GM23338 (cell line): ENCODE data around the gene ATP6V1F. TPM values are rescaled to one million over a fixed set of nuclear protein-coding genes. Genes with fewer than 3 reads are reported as not detected.

ENCODE experiments used
- ATAC-seq: fragments of 200-7000 bp; cut with Tn5 transposase; 3 replicates; pipeline ENCODE4 v1.9.1; 2020
- DNase-seq: peaks from one replicate; pipeline ENCODE4 v3.0.0-alpha.2; 2015; ENCODE audit warnings: low spot score
- H2AFZ ChIP-seq: fragments of 200-600 bp; sonication (generic); 2 replicates; pipeline ENCODE4 v1.8.0; 2016; ENCODE audit warnings: antibody characterized with exemption, mild to moderate bottlenecking, moderate library complexity
- H3F3A ChIP-seq: fragments of 200-600 bp; sonication (generic); replicated peaks from 2 replicates; pipeline ENCODE4 v1.8.0; 2017; ENCODE audit warnings: antibody characterized with exemption, mixed run types, low read depth
- H3K27ac ChIP-seq: fragments of 200-600 bp; sonication (generic); 2 replicates; pipeline ENCODE4 v1.6.1; 2016; ENCODE audit warnings: low read depth
- H3K27me3 ChIP-seq: fragments of 200-600 bp; sonication (generic); 2 replicates; pipeline ENCODE4 v1.8.0; 2016; ENCODE audit warnings: mild to moderate bottlenecking, mixed run types, moderate library complexity; ENCODE audit not compliant: insufficient read depth
- H3K36me3 ChIP-seq: fragments of 200-600 bp; sonication (generic); 2 replicates; pipeline ENCODE4 v1.8.0; 2016; ENCODE audit warnings: mild to moderate bottlenecking; ENCODE audit not compliant: insufficient read depth
- H3K4me1 ChIP-seq: fragments of 200-600 bp; sonication (generic); 2 replicates; pipeline ENCODE4 v1.8.0; 2016; ENCODE audit warnings: mild to moderate bottlenecking, moderate library complexity; ENCODE audit not compliant: insufficient read depth
- H3K4me2 ChIP-seq: fragments of 200-600 bp; sonication (generic); 2 replicates; pipeline ENCODE4 v1.7.1; 2017; ENCODE audit warnings: mixed run types
- H3K4me3 ChIP-seq: fragments of 200-600 bp; sonication (generic); 2 replicates; pipeline ENCODE4 v1.6.1; 2016; ENCODE audit warnings: mixed run types
- H3K79me2 ChIP-seq: fragments of 200-600 bp; sonication (generic); replicated peaks from 2 replicates; pipeline ENCODE4 v1.8.0; 2017; ENCODE audit warnings: mild to moderate bottlenecking; ENCODE audit not compliant: insufficient read depth
- H3K9me2 ChIP-seq: fragments of 200-600 bp; sonication (generic); 2 replicates; pipeline ENCODE4 v1.8.0; 2017; ENCODE audit not compliant: insufficient read depth
- H4K20me1 ChIP-seq: fragments of 200-600 bp; sonication (generic); replicated peaks from 2 replicates; pipeline ENCODE4 v1.8.0; 2017; ENCODE audit warnings: mild to moderate bottlenecking; ENCODE audit not compliant: insufficient read depth
- H3K27ac Mint-ChIP-seq: 2 replicates; pipeline ENCODE4 v1.8.0; 2020; ENCODE audit warnings: inconsistent platforms, mild to moderate bottlenecking, moderate library complexity, mixed read lengths
- H3K27me3 Mint-ChIP-seq: 3 replicates; pipeline ENCODE4 v1.8.0; 2022; ENCODE audit warnings: low read depth, mild to moderate bottlenecking, moderate library complexity, mixed read lengths, inconsistent platforms; ENCODE audit not compliant: insufficient read depth, poor library complexity
- H3K36me3 Mint-ChIP-seq: 3 replicates; pipeline ENCODE4 v1.8.0; 2021; ENCODE audit warnings: low read depth, mild to moderate bottlenecking, inconsistent platforms, moderate library complexity, mixed read lengths
- H3K4me1 Mint-ChIP-seq: 3 replicates; pipeline ENCODE4 v1.8.0; 2020; ENCODE audit warnings: mild to moderate bottlenecking, inconsistent platforms, mixed read lengths
- H3K4me3 Mint-ChIP-seq: 3 replicates; pipeline ENCODE4 v1.8.0; 2021; ENCODE audit warnings: moderate library complexity, mild to moderate bottlenecking, inconsistent platforms, mixed read lengths
- H3K9me3 Mint-ChIP-seq: 3 replicates; pipeline ENCODE4 v1.8.0; 2020; ENCODE audit warnings: moderate library complexity, mild to moderate bottlenecking, inconsistent platforms, mixed read lengths
- CREB1 ChIP-seq: fragments of 250-450 bp; sonication (Bioruptor Pico); IDR thresholded peaks from 2 replicates; pipeline ENCODE4 v1.5.0; 2020; ENCODE audit warnings: low read depth, mild to moderate bottlenecking, moderate library complexity
- CTCF ChIP-seq, 2 experiments: fragments of 200-600 bp in 1 of 2; sonication (generic) in 1 of 2; conservative IDR thresholded peaks; 2 replicates each; pipeline versions ENCODE4 v1.5.1 to v1.6.1; 2016 to 2017; ENCODE audit warnings: antibody characterized with exemption in 2 of 2, low read depth in 2 of 2, mild to moderate bottlenecking in 2 of 2, moderate library complexity in 1 of 2
- EZH2 ChIP-seq: fragments of 200-600 bp; sonication (generic); IDR thresholded peaks from one replicate; pipeline ENCODE4 v1.8.0; 2017; ENCODE audit warnings: antibody characterized with exemption, mild to moderate bottlenecking, low read depth; ENCODE audit not compliant: unreplicated experiment
- EZH2phosphoT487 ChIP-seq: fragments of 200-600 bp; sonication (generic); IDR thresholded peaks from one replicate; pipeline ENCODE4 v1.8.1; 2018; ENCODE audit warnings: antibody characterized with exemption; ENCODE audit not compliant: unreplicated experiment
- JUNB ChIP-seq: IDR thresholded peaks from one replicate; pipeline ENCODE4 v1.6.1; 2016; ENCODE audit warnings: antibody characterized with exemption; ENCODE audit not compliant: unreplicated experiment
- NANOG ChIP-seq: IDR thresholded peaks from 2 replicates; pipeline ENCODE4 v1.6.1; 2016; ENCODE audit warnings: antibody characterized with exemption, borderline replicate concordance
- POLR2AphosphoS5 ChIP-seq: IDR thresholded peaks from 2 replicates; pipeline ENCODE4 v1.6.1; 2016; ENCODE audit warnings: antibody characterized with exemption, low read depth
- REST ChIP-seq: IDR thresholded peaks from one replicate; pipeline ENCODE4 v1.6.1; 2018; ENCODE audit warnings: antibody characterized with exemption; ENCODE audit not compliant: unreplicated experiment
- STAT1 ChIP-seq: IDR thresholded peaks from one replicate; pipeline ENCODE4 v1.6.1; 2016; ENCODE audit warnings: antibody characterized with exemption; ENCODE audit not compliant: unreplicated experiment
- ZNF114 ChIP-seq: fragments of 250-450 bp; sonication (Bioruptor Pico); IDR thresholded peaks from 2 replicates; pipeline ENCODE4 v1.5.0; 2020; ENCODE audit warnings: mild to moderate bottlenecking, moderate library complexity
- ZNF331 ChIP-seq: fragments of 250-450 bp; sonication (Bioruptor Pico); IDR thresholded peaks from 2 replicates; pipeline ENCODE4 v1.5.0; 2020; ENCODE audit warnings: low read depth, mild to moderate bottlenecking, moderate library complexity
- ZNF462 ChIP-seq: fragments of 250-450 bp; sonication (Bioruptor Pico); IDR thresholded peaks from 2 replicates; pipeline ENCODE4 v1.5.0; 2020; ENCODE audit warnings: mild to moderate bottlenecking, moderate library complexity
- polyA plus RNA-seq: library from polyadenylated mRNA; unstranded; fragments of >200 nt; fragmentation: Nextera tagmentation; extraction: Ambion mirVana; gene quantifications from 2 replicates; pipeline ENCODE4 v1.2.1, GENCODE V29; 2016
- total RNA-seq: library from RNA; depleted of rRNA; stranded (reverse); fragments of >200 nt; shearing (Covaris generic); gene quantifications from 2 replicates; pipeline ENCODE4 v1.2.3, GENCODE V29; 2014
- TF ChIP-seq, protein P1 (sequence below): IDR thresholded peaks from 2 replicates; pipeline ENCODE4 v1.6.1; 2016; ENCODE audit warnings: antibody characterized with exemption

Gene ATP6V1F
- total and polyA plus RNA-seq, 2 experiments from 2014 or later: 66.5 to 271 TPM

GRCh38 chr7:128841171-128841690 is 21.4 kb upstream of the ATP6V1F start:
- Mint-ChIP-seq H3K27me3 (peaks cover 12% of the 10 kb centered on the region), H3K9me3 (no peaks in the 10 kb centered on the region; the same call in 2 of the 3 replicates), H3K36me3 (no peaks in the 10 kb centered on the region; the same call in 2 of the 3 replicates), H3K4me1 (peaks cover 6% of the 10 kb centered on the region), H3K27ac (no peak overlapping the region), H3K4me3 (no peak overlapping the region)
- no peak overlapping the region for H3K4me2 ChIP-seq
- no peak overlapping the region for H3K27ac ChIP-seq
- no peaks in the 10 kb centered on the region for H3K27me3 ChIP-seq
- no peaks in the 10 kb centered on the region for H3K79me2 ChIP-seq
- TF ChIP-seq EZH2: no peak
- no peak for TF ChIP-seq CREB1 (CRISPR knock-in tag)
- no peak for TF ChIP-seq NANOG
- no peak for TF ChIP-seq CTCF (conservative IDR thresholded peaks at IDR 0.05; ENCODE audit: low read depth in 2 of 2)
- no peak for TF ChIP-seq EZH2phosphoT487
- TF ChIP-seq ZNF462: no peak
- TF ChIP-seq REST: no peak
- no peak for TF ChIP-seq POLR2AphosphoS5
- TF ChIP-seq ZNF114: no peak
- TF ChIP-seq STAT1: no peak
- TF ChIP-seq JUNB: no peak
- TF ChIP-seq, protein P1, sequence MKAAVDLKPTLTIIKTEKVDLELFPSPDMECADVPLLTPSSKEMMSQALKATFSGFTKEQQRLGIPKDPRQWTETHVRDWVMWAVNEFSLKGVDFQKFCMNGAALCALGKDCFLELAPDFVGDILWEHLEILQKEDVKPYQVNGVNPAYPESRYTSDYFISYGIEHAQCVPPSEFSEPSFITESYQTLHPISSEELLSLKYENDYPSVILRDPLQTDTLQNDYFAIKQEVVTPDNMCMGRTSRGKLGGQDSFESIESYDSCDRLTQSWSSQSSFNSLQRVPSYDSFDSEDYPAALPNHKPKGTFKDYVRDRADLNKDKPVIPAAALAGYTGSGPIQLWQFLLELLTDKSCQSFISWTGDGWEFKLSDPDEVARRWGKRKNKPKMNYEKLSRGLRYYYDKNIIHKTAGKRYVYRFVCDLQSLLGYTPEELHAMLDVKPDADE: no peak
- TF ChIP-seq ZNF331 (CRISPR knock-in tag): no peak
- H4K20me1 ChIP-seq: no peaks in the 10 kb centered on the region
- no peak for ATAC-seq
- DNase-seq: no peak
- H3K4me1 ChIP-seq: peaks cover 3% of the 10 kb centered on the region; the same call in 1 of the 2 replicates
- no peak overlapping the region for H3K4me3 ChIP-seq
- no peaks in the 10 kb centered on the region for H3K36me3 ChIP-seq
- no peaks in the 10 kb centered on the region for H3F3A ChIP-seq
- no peak overlapping the region for H2AFZ ChIP-seq
- H3K9me2 ChIP-seq: no peaks in the 10 kb centered on the region
